Lung (tissue), 12 donors: ENCODE data around the gene LEO1. TPM values are rescaled to one million over a fixed set of nuclear protein-coding genes. Genes with fewer than 3 reads are reported as not detected.

Source experiments
- ATAC-seq: fragments of 200-7000 bp; cut with Tn5 transposase; one replicate; pipeline ENCODE4 v1.9.1; 2020; ENCODE audit warnings: moderate number of reproducible peaks; ENCODE audit not compliant: insufficient read depth, low FRiP score
- DNase-seq, 3 donors: peaks; one replicate each; pipeline ENCODE4 v3.0.0-alpha.2; 2013 to 2017
- H3K27ac ChIP-seq, 2 donors: one replicate each; pipeline ENCODE4 v1.5.1; 2013; ENCODE audit warnings: mild to moderate bottlenecking in 2 of 2, moderate library complexity in 2 of 2, control low read depth in 1 of 2, inconsistent platforms in 1 of 2, low read depth in 1 of 2, low read length in 1 of 2
- H3K27me3 ChIP-seq, 3 donors: one replicate each; pipeline ENCODE4 v1.5.1; 2013; ENCODE audit warnings: low read length in 2 of 3; ENCODE audit not compliant: control insufficient read depth in 3 of 3, insufficient read depth in 3 of 3
- H3K36me3 ChIP-seq, 4 donors: one replicate each; pipeline ENCODE4 v1.5.1; 2013; ENCODE audit warnings: low read length in 4 of 4, mild to moderate bottlenecking in 1 of 4, moderate library complexity in 1 of 4; ENCODE audit not compliant: control insufficient read depth in 4 of 4, insufficient read depth in 4 of 4
- H3K4me1 ChIP-seq, 5 donors: one replicate each; pipeline ENCODE4 v1.5.1; 2013; ENCODE audit warnings: low read length in 5 of 5, mild to moderate bottlenecking in 2 of 5, moderate library complexity in 1 of 5; ENCODE audit not compliant: control insufficient read depth in 5 of 5, insufficient read depth in 5 of 5
- H3K4me3 ChIP-seq: one replicate; pipeline ENCODE4 v1.5.1; 2013; ENCODE audit warnings: mild to moderate bottlenecking, control low read depth, moderate library complexity
- H3K9ac ChIP-seq, 2 donors: one replicate each; pipeline ENCODE4 v1.5.1; 2013; ENCODE audit warnings: low read length in 2 of 2, control low read depth in 1 of 2; ENCODE audit not compliant: insufficient read depth in 1 of 2
- H3K9me3 ChIP-seq, 4 donors: one replicate each; pipeline ENCODE4 v1.5.1; 2013; ENCODE audit warnings: low read length in 3 of 4, mild to moderate bottlenecking in 1 of 4, moderate library complexity in 1 of 4; ENCODE audit not compliant: control insufficient read depth in 4 of 4, insufficient read depth in 3 of 4
- CTCF ChIP-seq: IDR thresholded peaks from 2 replicates; pipeline ENCODE4 v1.5.1; 2012; ENCODE audit warnings: mild to moderate bottlenecking; ENCODE audit errors: control extremely low read depth, extremely low read depth
- WGBS, 2 donors: extraction: QIAGEN DNeasy Blood & Tissue Kit; methylation state at CpG; one replicate each; pipeline ENCODE4 v1.1.7; 2013; 5-methylcytosine and 5-hydroxymethylcytosine counted together
- polyA plus RNA-seq, 2 donors: library from polyadenylated mRNA; stranded (reverse); fragments of 200-250 nt; gene quantifications; one replicate each; pipeline ENCODE4 v1.2.1, GENCODE V29; 2013
- total RNA-seq, 2 donors: library from RNA; depleted of rRNA in 1 of 2; stranded (reverse); fragments of >200 nt in 1 of 2; gene quantifications; one replicate each; pipeline ENCODE4 v1.2.1, GENCODE V29; 2014 to 2021
- donor health status: control.
- donor health status: control.
- donor health status: Bipolar disorder and iron deficiency.
- donor health status: healthy.
- donor health status: DM: yes; HTN: yes; CAD: no.

LEO1 gene
- total and polyA plus RNA-seq, 4 donors = 7.1 to 25.4 (median 12.3) TPM

- no peaks in the 10 kb centered on the region for H3K27me3 ChIP-seq
- peaks cover 0 to 7% (median 2%) of the 10 kb centered on the region in 4 donors for H3K9me3 ChIP-seq
- DNase-seq (no peak), ATAC-seq (no peak)
- no peak for TF ChIP-seq CTCF
- 51 to 80% methylated on average over 4 of the region's 4 CpGs for WGBS, 2 donors
- no peak overlapping the region for H3K27ac ChIP-seq
- no peak overlapping the region for H3K4me3 ChIP-seq
- peak overlapping the region in 1 of 2 donors; percentile 83 for H3K9ac ChIP-seq
- peaks cover 5 to 10% (median 7%) of the 10 kb centered on the region in 5 donors for H3K4me1 ChIP-seq
- peaks cover 0 to 10% (median 5%) of the 10 kb centered on the region in 4 donors for H3K36me3 ChIP-seq
Measured at GRCh38 chr15:51970132-51970817, 1.3 kb downstream of the LEO1 start.

GRCh38 chr15:51969728-51970127 lies 1.9 kb downstream of the LEO1 start:
- WGBS, 2 donors = 77 to 84% methylated on average over 4 of the region's 4 CpGs
- DNase-seq (no peak), ATAC-seq (no peak)
- Histone ChIP-seq H3K9me3 (peaks cover 0 to 7% (median 2%) of the 10 kb centered on the region in 4 donors), H3K27ac (no peak overlapping the region), H3K27me3 (no peaks in the 10 kb centered on the region), H3K4me1 (peaks cover 5 to 10% (median 7%) of the 10 kb centered on the region in 5 donors), H3K36me3 (peaks cover 0 to 10% (median 7%) of the 10 kb centered on the region in 4 donors), H3K4me3 (no peak overlapping the region), H3K9ac (no peak overlapping the region)
- TF ChIP-seq CTCF = no peak

GRCh38 chr15:51967583-51967982 lies 4.0 kb downstream of the LEO1 start:
- ATAC-seq (no peak), DNase-seq (no peak)
- H3K4me1 ChIP-seq = peaks cover 5 to 10% (median 7%) of the 10 kb centered on the region in 5 donors

More at GRCh38 chr15:51967583-51967982, 4.0 kb downstream of the LEO1 start:
- Histone ChIP-seq H3K36me3 (peaks cover 0 to 12% (median 8%) of the 10 kb centered on the region in 4 donors), H3K27ac (no peak overlapping the region), H3K4me3 (no peak overlapping the region), H3K27me3 (no peaks in the 10 kb centered on the region), H3K9ac (no peak overlapping the region), H3K9me3 (peaks cover 0 to 7% (median 2%) of the 10 kb centered on the region in 4 donors)
- 65 to 82% methylated on average over 6 of the region's 6 CpGs for WGBS, 2 donors
- no peak for TF ChIP-seq CTCF
